NCI-H345 (cell line): ENCODE data around the gene LSM6.

Source experiments
- DNase-seq: peaks from one replicate; lab custom pipeline; 2025; lab: John Stamatoyannopoulos, UW

Gene LSM6

GRCh38 chr4:146175541-146176453 is at the start of gene LSM6:
LSM6 (plus strand) TSS chr4:146175718; CDS start chr4:146182922, 7,204 bp downstream.
- peak; percentile 79 for DNase-seq

GRCh38 chr4:146132445-146132844 is 43.1 kb upstream of the LSM6 start:
- DNase-seq, result no peak

- peak; percentile 85 for DNase-seq
Observed at GRCh38 chr4:146134761-146135445, 40.6 kb upstream of the LSM6 start.

- no peak for DNase-seq
Observed at GRCh38 chr4:146135941-146136340, 39.6 kb upstream of the LSM6 start.

- DNase-seq, result no peak
Observed at GRCh38 chr4:146142768-146143167, 32.8 kb upstream of the LSM6 start.

GRCh38 chr4:146143888-146144287 is 31.6 kb upstream of the LSM6 start:
- no peak for DNase-seq

GRCh38 chr4:146146918-146147317 is 28.6 kb upstream of the LSM6 start:
- DNase-seq, result no peak

- DNase-seq, result no peak
Observed at GRCh38 chr4:146148021-146148420, 27.5 kb upstream of the LSM6 start.

- DNase-seq, result no peak
Observed at GRCh38 chr4:146154057-146154456, 21.5 kb upstream of the LSM6 start.

GRCh38 chr4:146155152-146155724 is 20.3 kb upstream of the LSM6 start:
- DNase-seq, result no peak

- DNase-seq, result no peak
Observed at GRCh38 chr4:146158036-146158745, 17.3 kb upstream of the LSM6 start.

GRCh38 chr4:146159384-146160058 is 16.0 kb upstream of the LSM6 start:
- no peak for DNase-seq

GRCh38 chr4:146161243-146161642 is 14.3 kb upstream of the LSM6 start:
- DNase-seq, result no peak

GRCh38 chr4:146165221-146165620 is 10.3 kb upstream of the LSM6 start:
- no peak for DNase-seq

GRCh38 chr4:146165840-146166239 is 9.7 kb upstream of the LSM6 start:
- no peak for DNase-seq

GRCh38 chr4:146170149-146170548 is 5.4 kb upstream of the LSM6 start:
- DNase-seq, result no peak

- DNase-seq, result no peak
Observed at GRCh38 chr4:146176891-146177290, 1.4 kb downstream of the LSM6 start.

- no peak for DNase-seq
Observed at GRCh38 chr4:146178126-146178525, 2.6 kb downstream of the LSM6 start.

- no peak for DNase-seq
Observed at GRCh38 chr4:146179784-146180370, 4.4 kb downstream of the LSM6 start.

- no peak for DNase-seq
Observed at GRCh38 chr4:146182443-146182842, 6.9 kb downstream of the LSM6 start.

GRCh38 chr4:146183209-146183608 is 7.7 kb downstream of the LSM6 start:
- no peak for DNase-seq
